Measurements from ENCODE around the gene ANP32B.

- TF ChIP-seq CTCF (conservative IDR thresholded peaks at IDR 0.05; ENCODE audit: low read depth, low read length) (no peak), EZH2 (IDR thresholded peaks at IDR 0.05; ENCODE audit: low read length, unreplicated experiment) (no peak), EZH2phosphoT487 (IDR thresholded peaks at IDR 0.05; ENCODE audit: borderline replicate concordance, low read length) (no peak)
Measured at GRCh38 chr9:98046180-98046543, 63.0 kb downstream of the ANP32B start.
